IMR-90 (cell line): ENCODE data around the gene SLC22A7.
"Not testable (repeated sequence)": the region's sequence is repeated elsewhere in the genome, so short reads cannot be mapped to it uniquely, and the experiment has no call there.

Source experiments
- CEBPB ChIP-seq: IDR thresholded peaks from 2 replicates; pipeline ENCODE4 v1.6.1; 2012; ENCODE audit warnings: low read depth, low read length, improper control_type of control experiment
- POLR2A ChIP-seq: IDR thresholded peaks from 2 replicates; pipeline ENCODE4 v1.6.1; 2012; ENCODE audit warnings: mild to moderate bottlenecking, low read depth, low read length
- SMC3 ChIP-seq: fragments of 150-350 bp; IDR thresholded peaks from 2 replicates; pipeline ENCODE4 v1.6.1; 2016; ENCODE audit warnings: low read depth, mild to moderate bottlenecking, antibody characterized with exemption, low read length, moderate library complexity
- USF2 ChIP-seq: fragments of 150-350 bp; IDR thresholded peaks from 2 replicates; pipeline ENCODE4 v1.6.1; 2017; ENCODE audit warnings: mild to moderate bottlenecking, antibody characterized with exemption, low read length, low read depth
- TF ChIP-seq, protein P1 (sequence below): conservative IDR thresholded peaks from 2 replicates; pipeline ENCODE4 v1.5.1; 2012; ENCODE audit warnings: mild to moderate bottlenecking, low read depth, low read length, improper control_type of control experiment

DNA sequence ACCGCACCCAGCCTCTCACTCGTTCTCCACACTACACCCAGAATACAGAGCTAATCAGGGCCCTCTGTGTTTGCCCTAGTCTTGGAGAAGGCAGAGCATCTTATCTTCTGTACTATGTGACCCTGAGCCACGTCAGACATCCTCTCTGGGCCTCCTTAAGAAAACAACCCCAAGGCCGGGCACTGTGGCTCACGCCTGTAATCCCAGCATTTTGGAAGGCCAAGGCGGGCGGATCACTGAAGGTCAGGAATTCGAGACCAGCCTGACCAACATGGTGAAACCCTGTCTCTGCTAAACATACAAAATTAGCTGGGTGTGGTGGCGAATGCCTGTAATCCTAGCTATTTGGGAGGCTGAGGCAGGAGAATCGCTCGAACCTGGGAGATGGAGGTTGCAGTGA lies 4.9 kb downstream of the SLC22A7 start:
- TF ChIP-seq USF2, CEBPB, POLR2A, SMC3: not testable (repeated sequence)
- TF ChIP-seq, protein P1, sequence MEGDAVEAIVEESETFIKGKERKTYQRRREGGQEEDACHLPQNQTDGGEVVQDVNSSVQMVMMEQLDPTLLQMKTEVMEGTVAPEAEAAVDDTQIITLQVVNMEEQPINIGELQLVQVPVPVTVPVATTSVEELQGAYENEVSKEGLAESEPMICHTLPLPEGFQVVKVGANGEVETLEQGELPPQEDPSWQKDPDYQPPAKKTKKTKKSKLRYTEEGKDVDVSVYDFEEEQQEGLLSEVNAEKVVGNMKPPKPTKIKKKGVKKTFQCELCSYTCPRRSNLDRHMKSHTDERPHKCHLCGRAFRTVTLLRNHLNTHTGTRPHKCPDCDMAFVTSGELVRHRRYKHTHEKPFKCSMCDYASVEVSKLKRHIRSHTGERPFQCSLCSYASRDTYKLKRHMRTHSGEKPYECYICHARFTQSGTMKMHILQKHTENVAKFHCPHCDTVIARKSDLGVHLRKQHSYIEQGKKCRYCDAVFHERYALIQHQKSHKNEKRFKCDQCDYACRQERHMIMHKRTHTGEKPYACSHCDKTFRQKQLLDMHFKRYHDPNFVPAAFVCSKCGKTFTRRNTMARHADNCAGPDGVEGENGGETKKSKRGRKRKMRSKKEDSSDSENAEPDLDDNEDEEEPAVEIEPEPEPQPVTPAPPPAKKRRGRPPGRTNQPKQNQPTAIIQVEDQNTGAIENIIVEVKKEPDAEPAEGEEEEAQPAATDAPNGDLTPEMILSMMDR: not testable (repeated sequence)
